B cell (primary cell): ENCODE data around the gene ETS1. TPM values are rescaled to one million over a fixed set of nuclear protein-coding genes. Genes with fewer than 3 reads are reported as not detected.

Source experiments
- ATAC-seq: fragments of 200-7000 bp; cut with Tn5 transposase; one replicate; pipeline ENCODE4 v1.10.0; 2021; ENCODE audit warnings: low read depth, mild to moderate bottlenecking, moderate number of reproducible peaks, moderate library complexity
- CTCF ChIA-PET: fragments of 350-600 bp; sonication (Branson Sonifier 250); formaldehyde crosslinking; loops from one replicate; lab custom pipeline; 2021; ENCODE audit warnings: antibody characterized with exemption, inconsistent platforms; lab: Charles Lee
- POLR2A ChIA-PET: fragments of 350-600 bp; sonication (Branson Sonifier 250); formaldehyde crosslinking; loops from one replicate; lab custom pipeline; 2021; ENCODE audit warnings: antibody characterized with exemption; lab: Charles Lee
- DNase-seq: peaks from one replicate; pipeline ENCODE4 v3.0.0; 2013
- H2AFZ ChIP-seq: 2 replicates; pipeline ENCODE4 v1.6.1; 2012; ENCODE audit warnings: mild to moderate bottlenecking, low read depth, low read length; ENCODE audit not compliant: insufficient read depth, poor library complexity, severe bottlenecking
- H3K27ac ChIP-seq, 2 donors: 1 replicate in 1 of 2; 2 replicates in 1 of 2; pipeline ENCODE4 v1.5.1; 2012 to 2013; ENCODE audit warnings: low read length in 2 of 2, mild to moderate bottlenecking in 2 of 2, moderate library complexity in 1 of 2
- H3K27me3 ChIP-seq, 4 experiments: fragments of 200-600 bp in 1 of 4; sonication (generic) in 1 of 4; replicated peaks in 1 of 4; 1 replicate in 2 of 4; 2 replicates in 2 of 4; pipeline versions ENCODE4 v1.6.1 to v1.7.0; 2013 to 2016; ENCODE audit warnings: low read length in 3 of 4, mild to moderate bottlenecking in 2 of 4, mixed read lengths in 1 of 4, moderate library complexity in 1 of 4; ENCODE audit not compliant: insufficient read depth in 4 of 4, control insufficient read depth in 3 of 4; ENCODE audit errors: control extremely low read depth in 1 of 4
- H3K36me3 ChIP-seq, 2 experiments: replicated peaks in 1 of 2; 1 replicate in 1 of 2; 2 replicates in 1 of 2; pipeline versions ENCODE4 v1.6.1 to v1.7.1; 2013; ENCODE audit warnings: low read length in 1 of 2; ENCODE audit not compliant: insufficient read depth in 2 of 2, control insufficient read depth in 1 of 2; ENCODE audit errors: control extremely low read depth in 1 of 2, extremely low read depth in 1 of 2
- H3K4me1 ChIP-seq, 2 donors: fragments of 200-600 bp in 1 of 2; sonication (generic) in 1 of 2; 1 replicate in 1 of 2; 2 replicates in 1 of 2; pipeline versions ENCODE4 v1.5.1 to v1.6.1; 2013 to 2017; ENCODE audit warnings: low read length in 2 of 2; ENCODE audit not compliant: control insufficient read depth in 2 of 2, insufficient read depth in 2 of 2
- H3K4me2 ChIP-seq: replicated peaks from 2 replicates; pipeline ENCODE3; 2012; ENCODE audit warnings: mild to moderate bottlenecking, low read depth, low read length; ENCODE audit not compliant: poor library complexity, severe bottlenecking
- H3K4me3 ChIP-seq, 5 experiments: fragments of 200-600 bp in 1 of 5; sonication (generic) in 1 of 5; 1 replicate in 3 of 5; 2 replicates in 2 of 5; pipeline versions ENCODE4 v1.5.1 to v1.7.0; 2011 to 2016; ENCODE audit warnings: low read length in 4 of 5, mild to moderate bottlenecking in 4 of 5, low read depth in 2 of 5, control low read depth in 1 of 5, moderate library complexity in 1 of 5; ENCODE audit not compliant: insufficient read depth in 1 of 5; ENCODE audit errors: control extremely low read depth in 1 of 5, extremely low read depth in 1 of 5
- H3K79me2 ChIP-seq: fragments of 200-600 bp; sonication (generic); one replicate; pipeline ENCODE4 v1.6.0; 2016; ENCODE audit warnings: low read length; ENCODE audit not compliant: control insufficient read depth, insufficient read depth
- H3K9ac ChIP-seq: fragments of 200-600 bp; sonication (generic); 2 replicates; pipeline ENCODE4 v1.6.1; 2017; ENCODE audit warnings: mild to moderate bottlenecking, low read length, moderate library complexity
- H3K9me3 ChIP-seq, 3 donors: one replicate each; pipeline versions ENCODE4 v1.6.1 to v1.7.1; 2013; ENCODE audit warnings: low read length in 2 of 3; ENCODE audit not compliant: control insufficient read depth in 2 of 3, insufficient read depth in 1 of 3; ENCODE audit errors: control extremely low read depth in 1 of 3
- H4K20me1 ChIP-seq: 2 replicates; pipeline ENCODE4 v1.6.0; 2012; ENCODE audit warnings: mild to moderate bottlenecking, low read length; ENCODE audit not compliant: insufficient read depth, control insufficient read depth, poor library complexity, severe bottlenecking
- H3K27ac Mint-ChIP-seq: one replicate; pipeline ENCODE4 v1.8.0; 2021; ENCODE audit warnings: mixed read lengths
- H3K27me3 Mint-ChIP-seq: one replicate; pipeline ENCODE4 v1.8.0; 2021; ENCODE audit warnings: mixed read lengths
- H3K4me1 Mint-ChIP-seq: one replicate; pipeline ENCODE4 v1.8.0; 2021; ENCODE audit warnings: mixed read lengths
- H3K4me3 Mint-ChIP-seq: one replicate; pipeline ENCODE4 v1.8.0; 2021; ENCODE audit warnings: mixed read lengths
- H3K9me3 Mint-ChIP-seq: one replicate; pipeline ENCODE4 v1.8.0; 2022; ENCODE audit warnings: mixed read lengths; ENCODE audit not compliant: insufficient read depth
- EZH2 ChIP-seq: IDR thresholded peaks from 2 replicates; pipeline ENCODE4 v1.6.1; 2012; ENCODE audit warnings: borderline replicate concordance, low read depth, mild to moderate bottlenecking, moderate library complexity, low read length; ENCODE audit not compliant: insufficient read depth, poor library complexity, severe bottlenecking
- WGBS: methylation state at CpG from one replicate; pipeline ENCODE4 v1.1.5; 2013; ENCODE audit warnings: missing lambda C conversion rate; ENCODE audit not compliant: insufficient coverage; 5-methylcytosine and 5-hydroxymethylcytosine counted together
- intact Hi-C: fragments of 100-400 bp; cut with micrococcal nuclease; formaldehyde crosslinking; loops from one replicate; pipeline ENCODE4 v1.10.0; 2022
- polyA plus RNA-seq: library from polyadenylated mRNA; depleted of rRNA; stranded (reverse); fragments of >200 nt; gene quantifications from 2 replicates; pipeline ENCODE4 v1.2.3, GENCODE V29; 2012
- total RNA-seq, 2 donors: library from RNA; stranded (reverse); fragments of 120-200 nt in 1 of 2; gene quantifications; 1 replicate in 1 of 2; 2 replicates in 1 of 2; pipeline versions ENCODE4 v1.2.3 to v1.2.4, GENCODE V29; 2013 to 2022
- TF ChIP-seq, protein P1 (sequence below): fragments of 200-600 bp; IDR thresholded peaks from one replicate; pipeline ENCODE4 v1.8.0; 2022; ENCODE audit warnings: antibody characterized with exemption, mild to moderate bottlenecking

The ETS1 gene
- total and polyA plus RNA-seq, 2 donors (not counting 1 experiment from before 2014, with no cell fraction given) = 115 to 271 TPM

DNA sequence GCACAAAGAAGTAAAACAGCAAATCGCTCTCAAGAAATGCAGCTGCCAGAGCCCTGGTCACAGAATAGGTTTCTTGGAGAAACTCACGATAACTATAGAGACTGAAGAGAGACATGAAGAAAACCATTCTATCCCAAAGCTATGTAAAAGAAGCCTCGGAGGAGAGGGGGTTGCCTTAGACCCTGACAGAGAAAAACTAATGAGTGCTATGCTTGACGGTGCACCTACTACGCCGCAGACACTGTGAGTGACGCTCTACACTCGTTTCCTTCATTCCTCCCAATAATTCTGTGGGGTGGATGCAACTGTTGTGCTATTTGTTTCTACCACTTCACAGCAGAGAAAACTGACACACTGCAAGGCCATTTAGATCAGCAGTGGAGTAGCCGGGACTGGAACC, 121.8 kb downstream of the ETS1 start:
- DNase-seq = no peak
- TF ChIP-seq, protein P1, sequence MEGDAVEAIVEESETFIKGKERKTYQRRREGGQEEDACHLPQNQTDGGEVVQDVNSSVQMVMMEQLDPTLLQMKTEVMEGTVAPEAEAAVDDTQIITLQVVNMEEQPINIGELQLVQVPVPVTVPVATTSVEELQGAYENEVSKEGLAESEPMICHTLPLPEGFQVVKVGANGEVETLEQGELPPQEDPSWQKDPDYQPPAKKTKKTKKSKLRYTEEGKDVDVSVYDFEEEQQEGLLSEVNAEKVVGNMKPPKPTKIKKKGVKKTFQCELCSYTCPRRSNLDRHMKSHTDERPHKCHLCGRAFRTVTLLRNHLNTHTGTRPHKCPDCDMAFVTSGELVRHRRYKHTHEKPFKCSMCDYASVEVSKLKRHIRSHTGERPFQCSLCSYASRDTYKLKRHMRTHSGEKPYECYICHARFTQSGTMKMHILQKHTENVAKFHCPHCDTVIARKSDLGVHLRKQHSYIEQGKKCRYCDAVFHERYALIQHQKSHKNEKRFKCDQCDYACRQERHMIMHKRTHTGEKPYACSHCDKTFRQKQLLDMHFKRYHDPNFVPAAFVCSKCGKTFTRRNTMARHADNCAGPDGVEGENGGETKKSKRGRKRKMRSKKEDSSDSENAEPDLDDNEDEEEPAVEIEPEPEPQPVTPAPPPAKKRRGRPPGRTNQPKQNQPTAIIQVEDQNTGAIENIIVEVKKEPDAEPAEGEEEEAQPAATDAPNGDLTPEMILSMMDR = no peak
- no peak for TF ChIP-seq EZH2
- intact Hi-C loops = no loop called here
- Histone ChIP-seq H3K9me3 (no peaks in the 10 kb centered on the region), H3K27ac (peak overlapping the region; percentile 9 to 90), H3K4me1 (peaks cover 80% of the 10 kb centered on the region in 2 donors), H3K27me3 (no peaks in the 10 kb centered on the region), H3K4me2 (peak overlapping the region; percentile 7), H3K9ac (peak overlapping the region; percentile 1), H3K79me2 (peaks cover 93% of the 10 kb centered on the region), H3K4me3 (no peak overlapping the region), H2AFZ (no peak overlapping the region), H3K36me3 (peaks cover 8 to 88% of the 10 kb centered on the region in 2 experiments), H4K20me1 (peaks cover 18% of the 10 kb centered on the region)
- ChIA-PET POLR2A (no interaction called here), CTCF (interaction anchor here (1.0 to 3.1 kb wide), 5 partner anchors 30 to 271 kb away, joined by 3 to 18 read pairs (median 3); no protein-coding TSS in a partner anchor)
- no peak for ATAC-seq
- H3K4me3 Mint-ChIP-seq = no peak overlapping the region
- peak overlapping the region; percentile 90 for H3K27ac Mint-ChIP-seq
- H3K27me3 Mint-ChIP-seq = no peaks in the 10 kb centered on the region
- WGBS = 100% methylated on average over 4 of the region's 9 CpGs
- H3K4me1 Mint-ChIP-seq = peaks cover 89% of the 10 kb centered on the region
- no peaks in the 10 kb centered on the region for H3K9me3 Mint-ChIP-seq

DNA sequence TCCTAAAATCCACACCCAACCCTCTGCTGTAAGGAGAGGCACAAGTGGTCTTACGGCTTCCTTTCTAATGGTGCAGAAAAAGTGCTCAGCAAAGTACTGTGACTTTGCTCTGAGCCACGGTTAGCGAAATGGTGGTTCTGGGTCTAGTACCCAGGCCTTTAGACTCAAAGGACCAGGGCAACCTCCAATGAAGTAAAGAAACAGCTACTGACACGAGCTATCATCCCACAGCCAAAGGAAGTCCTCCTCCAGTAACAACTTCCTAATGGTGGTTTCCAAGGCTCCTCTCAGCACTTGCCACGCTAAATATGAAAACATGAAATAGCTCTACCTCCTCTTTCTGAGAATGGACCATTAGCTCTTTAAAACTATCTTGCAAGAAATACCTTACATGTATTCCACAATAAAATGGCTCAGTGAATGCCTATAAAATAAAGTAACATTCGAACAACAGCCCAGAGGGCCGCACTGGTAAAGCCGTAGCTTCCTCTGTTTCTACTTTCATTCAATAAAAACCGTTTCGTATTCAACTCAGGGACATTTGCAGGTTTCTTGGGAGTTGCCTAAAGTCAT, 122.4 kb downstream of the ETS1 start:
- WGBS = 81% methylated on average over 10 of the region's 10 CpGs
- ATAC-seq = no peak
- ChIA-PET CTCF (interaction anchor here (0.6 to 3.1 kb wide), 6 partner anchors 30 to 270 kb away, joined by 3 to 18 read pairs (median 3); no protein-coding TSS in a partner anchor), POLR2A (no interaction called here)
- H2AFZ ChIP-seq = no peak overlapping the region
- DNase-seq = no peak
- peaks cover 74 to 76% of the 10 kb centered on the region in 2 donors for H3K4me1 ChIP-seq
- H3K9ac ChIP-seq = peak overlapping the region; percentile 1
- H4K20me1 ChIP-seq = peaks cover 18% of the 10 kb centered on the region
- H3K4me3 Mint-ChIP-seq = peak overlapping the region; percentile 20
- H3K27me3 Mint-ChIP-seq = no peaks in the 10 kb centered on the region
- no peak overlapping the region for H3K4me3 ChIP-seq
- peak overlapping the region; percentile 9 to 90 for H3K27ac ChIP-seq
- peak overlapping the region; percentile 90 for H3K27ac Mint-ChIP-seq
- no peaks in the 10 kb centered on the region for H3K9me3 ChIP-seq
- no peaks in the 10 kb centered on the region for H3K27me3 ChIP-seq
- H3K36me3 ChIP-seq = peaks cover 12 to 90% of the 10 kb centered on the region in 2 experiments
- intact Hi-C loops = no loop called here
- H3K9me3 Mint-ChIP-seq = no peaks in the 10 kb centered on the region
- peak overlapping the region; percentile 18 for H3K4me2 ChIP-seq
- H3K79me2 ChIP-seq = peaks cover 89% of the 10 kb centered on the region
- H3K4me1 Mint-ChIP-seq = peaks cover 87% of the 10 kb centered on the region
- no peak for TF ChIP-seq EZH2
- TF ChIP-seq, protein P1 = no peak
